ENCODE measurements around the gene CHST2.

- TF ChIP-seq CTCF (IDR thresholded peaks at IDR 0.05) (no peak), SIN3A (IDR thresholded peaks at IDR 0.05; ENCODE audit: borderline replicate concordance, insufficient read depth, low read depth, low read length) (no peak)
These were observed 952 bp upstream of the CHST2 start for GRCh38 chr3:143118630-143119008.
